Measurements from ENCODE around the gene PFN1. TPM values are rescaled to one million over a fixed set of nuclear protein-coding genes. Genes with fewer than 3 reads are reported as not detected.

Gene PFN1
- total and polyA plus RNA-seq, 9 donors, result 201 to 542 (median 323) TPM

DNA sequence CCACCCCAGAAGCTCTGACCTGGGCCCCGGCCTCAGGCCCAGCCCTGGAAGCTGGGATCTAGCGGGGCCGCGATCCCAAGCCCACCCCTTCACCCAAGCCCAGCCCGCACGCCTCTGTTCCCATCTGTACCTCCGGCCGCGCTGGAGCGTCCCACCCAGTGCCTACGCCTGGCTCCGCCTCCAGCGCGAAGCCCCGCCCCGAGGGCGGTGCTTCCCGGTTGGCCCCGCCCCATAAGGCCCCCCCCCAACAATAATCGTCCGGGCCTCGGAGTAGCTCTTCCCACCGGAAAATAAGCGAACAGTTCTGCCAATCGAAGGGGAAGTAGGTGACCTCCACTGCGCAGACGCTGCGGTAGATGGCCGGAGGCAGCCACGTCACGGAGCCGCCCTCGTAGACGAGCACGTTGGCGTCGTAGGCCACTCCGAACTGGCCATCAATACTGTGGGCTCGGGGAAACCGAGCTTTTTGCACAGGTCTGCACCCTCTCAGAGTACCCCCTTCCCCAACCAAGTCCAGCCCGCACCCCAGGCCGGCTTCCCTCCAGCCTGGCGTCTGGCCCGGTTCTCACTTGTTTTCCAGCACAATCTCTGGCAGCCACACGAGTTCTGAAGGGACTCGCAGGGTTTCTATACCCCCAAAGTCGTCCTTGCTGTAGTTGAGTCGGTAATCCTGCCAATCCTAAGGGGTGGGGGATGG lies 46.5 kb downstream of the PFN1 start:
- Histone ChIP-seq H3K27ac (peak overlapping the region in 1 of 2 donors; percentile 61), H3K9me3 (no peaks in the 10 kb centered on the region), H3K36me3 (no peaks in the 10 kb centered on the region), H3K27me3 (no peaks in the 10 kb centered on the region), H3K4me3 (no peak overlapping the region), H3K4me1 (ENCODE audit: insufficient read depth) (peaks cover 11% of the 10 kb centered on the region)
- intact Hi-C loops (cut with DNase I), result loop anchor here in 1 of 4 donors (5.0 kb wide), 1 partner anchor 114 kb away; the partner anchor contains the start of genes GLTPD2 and VMO1
- TF ChIP-seq, protein P1, sequence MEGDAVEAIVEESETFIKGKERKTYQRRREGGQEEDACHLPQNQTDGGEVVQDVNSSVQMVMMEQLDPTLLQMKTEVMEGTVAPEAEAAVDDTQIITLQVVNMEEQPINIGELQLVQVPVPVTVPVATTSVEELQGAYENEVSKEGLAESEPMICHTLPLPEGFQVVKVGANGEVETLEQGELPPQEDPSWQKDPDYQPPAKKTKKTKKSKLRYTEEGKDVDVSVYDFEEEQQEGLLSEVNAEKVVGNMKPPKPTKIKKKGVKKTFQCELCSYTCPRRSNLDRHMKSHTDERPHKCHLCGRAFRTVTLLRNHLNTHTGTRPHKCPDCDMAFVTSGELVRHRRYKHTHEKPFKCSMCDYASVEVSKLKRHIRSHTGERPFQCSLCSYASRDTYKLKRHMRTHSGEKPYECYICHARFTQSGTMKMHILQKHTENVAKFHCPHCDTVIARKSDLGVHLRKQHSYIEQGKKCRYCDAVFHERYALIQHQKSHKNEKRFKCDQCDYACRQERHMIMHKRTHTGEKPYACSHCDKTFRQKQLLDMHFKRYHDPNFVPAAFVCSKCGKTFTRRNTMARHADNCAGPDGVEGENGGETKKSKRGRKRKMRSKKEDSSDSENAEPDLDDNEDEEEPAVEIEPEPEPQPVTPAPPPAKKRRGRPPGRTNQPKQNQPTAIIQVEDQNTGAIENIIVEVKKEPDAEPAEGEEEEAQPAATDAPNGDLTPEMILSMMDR (IDR thresholded peaks at IDR 0.05), result no peak
- TF ChIP-seq POLR2A (IDR thresholded peaks at IDR 0.05) (no peak), EP300 (IDR thresholded peaks at IDR 0.05) (no peak)
- 49 to 60% (median 56%) methylated on average over 47 to 48 of the region's 48 CpGs for WGBS, 3 donors
- DNase-seq, result peak; percentile 47 to 71 (median 57)

DNA sequence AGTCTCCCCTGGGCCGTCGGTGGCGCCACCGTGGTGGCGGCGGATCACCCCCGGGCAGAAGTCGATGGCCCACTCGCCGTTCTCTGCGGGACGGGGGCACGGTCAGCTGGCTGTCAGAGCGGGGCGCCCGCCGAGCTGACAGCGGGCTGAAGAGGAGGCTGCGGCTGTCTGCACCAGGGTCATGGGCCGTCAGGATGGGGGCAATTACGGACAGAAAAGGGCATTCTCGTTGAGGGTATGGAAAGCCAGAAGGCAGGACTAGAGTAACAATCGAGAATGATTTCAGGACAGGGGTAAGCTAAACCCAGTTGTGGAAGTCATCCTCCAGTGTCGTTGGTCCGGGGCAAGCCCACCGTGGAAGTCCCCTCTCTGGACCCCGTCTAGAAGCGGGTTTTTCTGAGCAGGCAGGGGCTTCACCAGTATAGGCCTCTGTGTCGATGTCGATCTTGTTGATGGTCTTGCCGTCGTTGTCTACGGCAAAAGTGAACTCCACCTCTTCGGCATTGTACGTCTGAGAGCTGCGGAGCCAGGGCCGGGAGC lies 47.2 kb downstream of the PFN1 start:
- H3K4me1 ChIP-seq (ENCODE audit: insufficient read depth), result peaks cover 11% of the 10 kb centered on the region
- H3K36me3 ChIP-seq, result no peaks in the 10 kb centered on the region
- H3K27me3 ChIP-seq, result no peaks in the 10 kb centered on the region
- H3K4me3 ChIP-seq, result no peak overlapping the region
- intact Hi-C loops (cut with DNase I), result loop anchor here in 1 of 4 donors (5.0 kb wide), 1 partner anchor 114 kb away; the partner anchor contains the start of genes GLTPD2 and VMO1
- TF ChIP-seq POLR2A (IDR thresholded peaks at IDR 0.05) (no peak), EP300 (IDR thresholded peaks at IDR 0.05) (no peak)
- TF ChIP-seq, protein P1 (IDR thresholded peaks at IDR 0.05), result no peak
- H3K9me3 ChIP-seq, result no peaks in the 10 kb centered on the region
- DNase-seq, result no peak
- WGBS, 3 donors, result 82 to 87% (median 84%) methylated on average over 37 of the region's 37 CpGs
- no peak overlapping the region for H3K27ac ChIP-seq

DNA sequence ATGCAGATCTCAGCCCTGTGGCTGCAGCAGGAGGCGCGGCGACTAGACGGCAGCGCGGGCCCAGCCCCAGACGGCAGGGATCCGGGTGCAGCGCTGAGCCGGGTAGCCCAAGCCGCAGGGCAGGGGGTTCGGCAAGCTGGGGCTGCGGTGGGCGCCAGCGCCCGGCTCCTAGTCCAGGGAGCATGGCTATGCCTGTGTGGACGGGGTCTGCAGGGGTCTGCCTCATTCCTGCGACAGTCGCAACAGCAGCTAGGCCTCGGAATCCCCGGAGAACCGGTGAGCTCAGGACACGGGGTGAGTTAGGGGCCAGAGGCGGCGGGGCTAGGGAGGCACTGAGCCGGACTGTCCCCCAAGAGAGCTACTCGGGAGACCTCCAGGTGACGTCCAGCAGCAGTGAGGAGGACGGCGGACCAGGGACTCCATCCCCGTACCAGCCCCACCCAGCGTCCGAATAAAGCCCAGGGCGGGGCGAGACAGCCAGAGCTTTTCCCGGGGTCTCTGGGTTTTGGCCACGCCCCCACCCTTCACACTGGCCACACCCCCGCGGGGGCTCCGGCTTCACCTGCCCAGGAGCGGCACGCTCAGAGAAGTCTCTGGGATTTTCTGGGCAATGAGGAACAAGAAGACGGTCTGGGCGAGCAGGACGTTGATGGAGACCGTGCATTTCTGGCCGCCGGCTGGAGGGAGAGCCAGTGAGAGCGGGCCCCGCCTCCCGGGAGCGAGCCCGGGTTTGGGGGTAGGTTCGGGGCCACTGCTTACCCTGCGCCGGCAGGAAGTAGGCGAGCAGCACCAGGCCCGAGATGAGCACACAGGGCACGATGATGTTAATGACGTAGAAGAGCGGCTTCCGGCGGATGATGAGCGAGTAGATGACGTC lies 47.9 kb downstream of the PFN1 start:
- Histone ChIP-seq H3K27me3 (no peaks in the 10 kb centered on the region), H3K4me1 (ENCODE audit: insufficient read depth) (peaks cover 11% of the 10 kb centered on the region), H3K9me3 (no peaks in the 10 kb centered on the region), H3K36me3 (no peaks in the 10 kb centered on the region), H3K27ac (no peak overlapping the region), H3K4me3 (peak overlapping the region; percentile 39)
- DNase-seq, result peak in 4 of 5 donors; percentile 23 to 64 (median 52)
- no peak for TF ChIP-seq EP300 (IDR thresholded peaks at IDR 0.05)
- no peak for TF ChIP-seq POLR2A (IDR thresholded peaks at IDR 0.05)
- TF ChIP-seq, protein P1 (IDR thresholded peaks at IDR 0.05), result no peak
- 70 to 84% (median 80%) methylated on average over 56 to 65 of the region's 65 CpGs for WGBS, 3 donors
- intact Hi-C loops (cut with DNase I), result loop anchor here in 1 of 4 donors (5.0 kb wide), 1 partner anchor 113 kb away; the partner anchor contains the start of genes GLTPD2 and VMO1

Measured in ovary (tissue), 9 donors.